CMK (cell line): ENCODE results near the gene SPTBN1.
"Not testable (repeated sequence)": the region's sequence is repeated elsewhere in the genome, so short reads cannot be mapped to it uniquely, and the experiment has no call there.

Experiments
- DNase-seq: peaks from one replicate; pipeline ENCODE4 v3.0.0-alpha.2; 2010; ENCODE audit warnings: low read depth

SPTBN1 gene

GRCh38 chr2:54503192-54503591, 47.1 kb downstream of the SPTBN1 start:
- peak; percentile 45 for DNase-seq

DNA sequence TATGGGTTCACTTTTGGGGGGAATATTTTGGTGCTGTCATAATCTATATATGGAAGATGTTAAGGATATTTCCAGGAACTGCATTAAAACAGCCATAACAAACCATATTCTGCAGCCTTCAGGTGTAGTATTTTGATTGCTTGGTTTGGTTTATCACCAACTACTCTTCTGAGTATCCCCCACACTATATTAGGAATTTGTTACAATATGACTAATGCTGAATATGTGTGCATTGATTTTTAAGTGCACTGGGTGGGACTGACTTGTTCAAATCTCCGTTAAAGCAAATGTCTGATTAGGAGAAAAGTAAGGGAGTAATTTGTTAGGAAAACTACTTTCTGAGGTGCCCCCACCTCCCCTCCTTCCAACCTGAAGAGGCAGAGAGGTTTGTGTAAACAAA, 47.7 kb downstream of the SPTBN1 start:
- no peak for DNase-seq

DNA sequence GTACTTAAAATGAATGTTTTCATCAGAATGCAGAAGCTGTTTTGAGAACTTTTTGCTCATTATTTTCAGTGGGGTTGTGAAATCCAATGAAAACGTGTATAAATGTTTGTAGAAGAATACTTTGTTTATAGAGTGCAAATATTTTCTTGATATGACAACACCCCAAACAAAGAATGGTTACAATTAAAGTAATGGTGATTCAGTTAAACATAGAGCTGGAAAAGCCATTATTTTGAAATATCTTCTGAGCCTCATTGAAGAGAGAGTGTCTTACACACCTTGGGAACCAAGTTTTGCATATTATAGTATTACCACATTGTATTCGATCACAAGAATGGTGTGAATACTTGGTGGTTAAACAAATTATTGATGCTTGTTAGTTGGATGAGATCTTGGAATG, 48.7 kb downstream of the SPTBN1 start:
- DNase-seq, result no peak

DNA sequence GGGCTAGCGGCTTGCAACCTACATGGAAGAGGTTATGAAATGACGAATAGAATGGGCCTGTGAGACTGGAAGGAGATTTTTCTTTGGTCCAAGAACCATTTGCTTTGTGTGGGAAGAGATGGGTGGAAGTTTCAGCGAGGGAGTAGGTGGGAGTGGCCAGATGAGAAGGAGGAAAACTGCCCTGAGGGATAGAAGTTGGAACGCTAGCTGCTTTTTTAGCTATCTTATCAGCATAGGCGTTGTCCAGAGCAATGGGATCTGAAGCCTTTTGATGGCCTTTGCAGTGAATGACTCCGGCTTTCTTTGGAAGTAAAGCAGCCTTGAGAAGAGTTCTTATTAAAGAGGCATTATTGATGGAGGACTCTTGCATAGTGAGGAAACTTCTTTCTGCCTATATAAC, 52.4 kb downstream of the SPTBN1 start:
- no peak for DNase-seq

DNA sequence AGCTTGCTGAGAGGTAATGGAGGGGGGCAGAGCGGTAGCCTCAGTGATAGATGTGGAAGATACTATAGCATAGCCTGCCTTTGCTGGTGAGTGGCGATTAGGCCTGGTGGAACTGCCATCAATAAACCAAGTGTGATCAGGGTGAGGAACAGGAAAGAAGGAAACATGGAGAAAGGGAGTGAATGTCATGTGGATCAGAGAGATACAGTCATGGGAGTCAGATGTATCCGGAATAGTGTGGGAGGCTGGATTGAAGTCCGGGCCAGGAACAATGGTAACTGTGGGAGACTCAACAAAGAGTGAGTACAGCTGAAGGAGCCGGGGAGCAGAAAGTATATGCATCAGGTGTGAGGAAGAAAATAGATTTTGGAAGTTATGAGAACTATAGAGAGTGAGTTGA, 52.9 kb downstream of the SPTBN1 start:
- DNase-seq, result not testable (repeated sequence)

DNA sequence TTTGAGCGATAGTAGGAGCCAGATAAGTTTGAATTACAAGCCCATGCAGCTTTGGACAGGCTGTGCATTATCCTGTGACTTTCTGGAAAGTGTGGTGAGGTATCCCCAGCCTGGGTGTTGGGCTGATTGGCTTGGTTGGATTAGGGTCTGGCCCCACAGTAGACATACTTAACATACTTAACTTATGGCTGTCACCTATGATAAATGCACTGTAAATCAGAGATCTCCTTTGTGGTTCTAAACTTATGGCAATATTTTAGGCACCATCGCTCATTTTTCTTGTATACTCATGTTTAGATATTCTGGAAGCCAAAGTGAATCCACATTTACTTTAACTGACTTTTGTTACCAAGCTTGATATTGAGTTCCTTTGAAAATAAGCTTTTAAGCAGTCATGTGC, 54.8 kb downstream of the SPTBN1 start:
- no peak for DNase-seq

DNA sequence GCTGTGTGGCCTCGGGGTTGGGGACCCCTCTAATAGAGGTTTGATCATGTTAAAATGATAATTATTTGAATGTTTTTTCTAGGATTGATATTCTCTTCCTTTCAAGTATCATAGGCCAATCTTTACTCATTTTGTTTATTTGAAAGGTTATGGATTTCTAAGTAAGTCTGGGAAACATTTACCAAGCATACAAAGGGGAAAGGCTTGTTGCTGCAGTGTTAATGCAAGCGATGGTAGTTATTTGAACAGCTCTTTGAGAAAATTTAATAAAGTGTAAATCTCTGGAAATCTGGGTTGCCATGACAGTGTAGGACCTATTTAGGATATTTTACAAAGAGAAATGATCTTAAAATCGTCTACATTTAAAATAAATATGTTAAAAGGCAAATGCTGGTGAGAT, 56.1 kb downstream of the SPTBN1 start:
- DNase-seq, result no peak

- DNase-seq, result no peak
Observed at GRCh38 chr2:54512663-54513362, 56.7 kb downstream of the SPTBN1 start.

- no peak for DNase-seq
Observed at GRCh38 chr2:54513363-54513715, 57.2 kb downstream of the SPTBN1 start.

DNA sequence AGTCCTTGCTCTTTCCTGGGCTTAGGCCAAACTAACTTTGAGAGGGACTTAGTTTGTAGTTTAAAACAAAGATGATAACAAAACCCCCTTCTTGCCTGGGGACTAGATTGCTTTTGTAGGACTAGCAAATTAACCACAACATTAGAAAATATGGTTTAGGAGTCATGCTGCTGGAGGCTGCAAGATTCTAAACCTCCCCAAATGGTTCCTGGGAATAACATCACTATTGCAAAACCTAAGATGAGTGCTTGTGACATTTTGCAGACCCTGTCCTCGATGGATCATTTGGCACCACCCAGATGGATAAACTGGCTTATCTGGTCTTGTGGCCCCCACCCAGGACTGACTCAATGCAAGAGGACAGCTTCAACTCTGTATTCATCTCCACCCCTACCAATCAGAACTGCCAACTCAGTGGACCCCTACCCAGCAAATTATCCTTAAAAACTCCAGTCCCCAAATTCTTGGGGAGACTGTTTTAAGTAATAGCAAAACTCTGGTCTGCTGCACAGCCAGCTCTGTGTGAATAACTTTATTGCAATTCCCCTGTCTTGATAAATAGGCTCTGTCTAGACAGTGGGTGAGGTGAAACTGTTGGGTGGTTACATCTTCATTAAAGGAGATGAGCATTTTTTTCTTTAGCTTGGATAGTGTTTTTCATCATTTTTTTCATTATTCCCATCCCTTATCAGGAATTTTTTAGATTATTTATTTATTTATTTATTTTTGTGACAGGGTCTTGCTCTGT, 58.9 kb downstream of the SPTBN1 start:
- no peak for DNase-seq

DNA sequence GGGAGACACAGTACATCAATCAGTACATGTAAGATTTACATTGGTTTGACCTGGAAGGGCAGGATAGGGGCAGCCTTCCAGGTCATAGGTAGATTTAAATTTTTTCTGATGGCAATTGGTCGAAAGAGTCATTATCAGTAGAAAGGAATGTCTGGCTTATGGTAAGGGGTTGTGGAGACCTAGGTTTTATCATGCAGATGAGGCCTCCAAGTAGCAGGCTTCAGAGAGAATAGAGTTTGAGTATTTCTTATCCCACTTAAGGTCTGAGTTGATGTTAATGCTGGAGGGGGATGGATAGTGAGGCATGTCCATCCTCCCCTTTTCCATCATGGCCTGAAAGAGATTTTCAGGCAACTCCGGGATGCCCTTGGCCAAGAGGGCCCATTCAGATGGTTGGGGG, 60.7 kb downstream of the SPTBN1 start:
- no peak for DNase-seq

- not testable (repeated sequence) for DNase-seq
Observed at GRCh38 chr2:54518016-54518415, 61.9 kb downstream of the SPTBN1 start.

DNA sequence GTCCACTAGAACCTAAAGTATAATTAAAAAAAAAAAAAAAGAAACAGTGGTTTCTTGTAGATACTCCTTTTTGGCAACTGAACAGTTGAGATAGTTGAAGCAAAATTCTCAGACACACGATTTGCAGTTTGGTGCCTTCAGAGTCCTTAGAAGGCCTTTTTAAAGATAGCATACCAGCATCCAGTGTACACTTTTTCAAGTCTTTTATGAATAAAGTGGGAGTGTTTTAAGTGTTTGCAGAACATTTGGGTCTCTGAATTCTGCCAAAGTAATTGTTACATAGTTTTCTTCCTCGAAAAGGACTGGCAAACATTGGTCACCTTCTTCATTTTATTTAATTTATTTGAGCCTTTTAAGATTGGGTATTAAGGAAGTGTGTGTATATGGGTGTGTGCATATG, 62.3 kb downstream of the SPTBN1 start:
- no peak for DNase-seq

- no peak for DNase-seq
Observed at GRCh38 chr2:54519841-54520459, 63.8 kb downstream of the SPTBN1 start.

DNA sequence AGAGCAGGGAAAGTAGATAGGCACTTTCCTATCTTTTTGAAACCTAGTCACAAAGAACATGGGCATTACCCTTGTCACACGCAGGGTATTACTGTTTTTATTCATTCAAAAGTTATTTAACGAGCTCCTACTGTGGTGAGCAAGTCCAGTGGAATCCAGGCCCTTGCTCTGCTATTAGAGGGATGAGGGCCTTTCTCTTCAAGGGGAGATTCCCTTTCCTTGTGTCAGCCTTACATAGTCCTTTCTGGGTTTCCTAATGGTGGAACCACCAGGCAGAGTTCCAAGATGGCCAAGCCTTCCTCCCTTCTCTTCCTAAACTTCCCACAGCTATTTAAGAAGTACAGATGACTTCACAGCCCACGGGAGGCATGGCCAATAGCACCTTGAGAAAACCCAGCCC, 64.6 kb downstream of the SPTBN1 start:
- no peak for DNase-seq

DNA sequence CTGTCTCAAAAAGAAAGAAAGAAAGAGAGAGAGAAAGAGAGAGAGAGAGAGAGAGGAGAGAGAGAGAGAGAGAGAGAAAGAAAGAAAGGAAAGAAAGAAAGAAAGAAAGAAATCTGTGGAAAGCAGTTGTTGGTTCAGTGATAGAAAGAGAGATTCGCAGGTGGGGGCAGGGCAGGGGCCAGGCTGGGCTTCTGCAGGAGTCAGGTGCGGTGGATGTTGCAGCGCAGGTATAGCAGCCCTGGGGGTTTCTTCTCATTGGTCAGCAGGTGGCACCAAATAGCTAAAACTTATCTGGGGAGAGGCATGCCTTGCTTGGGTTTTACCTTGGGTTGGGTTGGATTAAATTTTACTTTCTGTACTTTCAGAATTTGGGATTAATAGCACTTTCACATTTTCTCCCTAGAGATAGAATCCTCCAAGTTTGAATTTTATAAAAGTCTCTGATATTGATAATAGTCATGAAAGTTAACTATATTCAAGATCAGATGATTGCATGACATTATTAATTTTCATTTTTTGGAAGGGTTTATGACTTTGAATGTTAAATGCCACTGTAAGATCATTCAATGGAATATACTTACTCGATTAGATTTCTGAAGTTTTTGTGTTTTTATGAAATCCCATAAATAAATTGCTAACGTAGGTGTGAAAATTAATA, 66.6 kb downstream of the SPTBN1 start:
- peak; percentile 11 for DNase-seq

DNA sequence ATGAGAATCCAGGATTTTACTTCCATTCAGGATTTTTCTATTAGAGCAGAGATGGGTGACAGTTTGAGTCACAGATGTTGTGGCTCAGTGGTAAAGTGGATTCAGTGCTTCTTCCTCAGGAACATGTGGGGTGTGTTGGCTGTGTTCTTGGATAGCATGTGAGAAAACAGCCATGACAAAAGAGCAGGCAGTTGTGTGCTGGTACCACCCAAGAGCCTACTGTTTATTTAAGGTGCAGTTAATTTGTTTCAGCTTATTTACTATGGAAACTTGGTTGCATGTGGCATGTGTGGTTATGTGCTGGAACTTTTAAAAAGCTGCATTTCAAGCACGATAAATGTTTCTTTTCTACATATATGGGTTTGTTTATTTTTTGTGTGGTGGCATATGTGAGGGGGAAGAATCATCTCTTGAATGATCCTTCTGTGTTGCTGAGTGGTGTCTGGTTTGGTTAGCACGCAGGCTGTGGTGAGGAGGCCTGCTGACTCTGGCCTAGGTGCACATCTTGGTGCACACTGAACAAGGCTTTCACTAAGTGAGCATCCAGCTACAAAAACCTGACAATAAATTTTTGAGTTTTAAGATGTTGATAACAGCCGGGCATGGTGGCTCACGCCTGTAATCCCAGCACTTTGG, 67.3 kb downstream of the SPTBN1 start:
- DNase-seq, result no peak

DNA sequence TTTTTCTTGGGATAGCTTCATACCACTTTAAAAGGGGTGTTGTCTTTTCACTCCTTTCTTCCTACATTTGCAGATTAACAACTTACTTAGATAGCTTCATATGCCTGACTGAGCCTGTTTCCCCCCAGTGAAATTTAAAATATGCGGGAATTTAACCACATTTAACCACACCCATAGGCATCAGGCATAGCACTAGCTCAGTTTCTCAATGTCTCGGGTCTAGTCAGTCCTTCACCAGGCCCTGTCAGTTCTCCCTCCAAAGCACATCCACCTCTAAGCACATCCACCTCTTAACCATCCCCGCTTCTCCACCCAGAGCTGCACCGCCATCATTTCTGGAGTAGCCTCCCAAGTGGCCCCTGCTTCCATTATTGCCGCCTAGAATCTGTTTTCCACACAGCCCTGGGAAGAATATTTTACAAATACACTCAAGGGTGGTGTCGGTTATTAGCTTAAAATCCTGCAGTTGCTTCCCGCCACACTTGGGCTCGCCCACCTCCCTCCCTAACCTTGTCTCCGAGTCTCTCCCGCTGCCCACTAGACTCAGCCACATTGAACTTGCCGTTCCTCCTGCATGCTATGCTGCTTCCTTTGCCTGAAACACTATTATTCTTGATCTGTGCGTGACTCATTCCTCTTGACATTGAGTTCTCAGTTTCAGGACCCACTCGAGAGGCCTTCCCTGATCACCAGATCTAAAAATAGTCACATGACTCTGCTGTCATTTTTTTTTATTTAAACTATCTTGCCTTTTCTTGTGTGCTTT, 68.3 kb downstream of the SPTBN1 start:
- no peak for DNase-seq

GRCh38 chr2:54525321-54525720, 69.2 kb downstream of the SPTBN1 start:
- no peak for DNase-seq

- DNase-seq, result no peak
Observed at GRCh38 chr2:54526226-54526879, 70.2 kb downstream of the SPTBN1 start.

DNA sequence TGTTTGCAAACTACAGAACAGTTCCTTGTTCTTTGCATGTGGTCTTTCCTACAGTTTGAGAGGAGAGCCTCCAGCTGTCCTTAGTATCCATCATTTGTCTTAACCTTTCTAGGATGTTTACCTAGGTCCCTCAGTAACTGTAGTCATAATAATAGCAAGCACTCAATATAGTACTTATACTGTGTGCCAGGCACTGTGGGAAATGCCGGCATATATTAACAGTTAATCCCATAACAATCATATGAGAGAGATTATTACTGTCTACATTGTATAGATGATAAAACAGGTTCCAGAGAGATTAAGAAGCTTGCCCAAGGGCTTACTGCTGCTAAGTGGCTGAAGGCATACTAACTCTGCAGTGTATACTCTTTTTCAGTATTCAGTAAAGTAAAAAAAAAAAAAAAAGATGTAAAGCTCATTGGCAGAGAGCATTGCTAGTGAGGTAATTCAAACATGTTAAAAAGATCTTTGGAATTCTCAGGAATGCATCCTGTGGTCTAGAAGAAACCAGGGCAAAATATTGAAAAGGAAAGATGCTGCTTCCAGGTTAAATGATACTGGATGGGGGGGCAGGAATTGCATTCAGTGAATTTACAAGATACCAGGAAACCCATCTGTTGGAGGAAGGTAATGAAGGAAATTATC, 72.3 kb downstream of the SPTBN1 start:
- DNase-seq, result no peak
